HCT116 (cell line): ENCODE results near the gene NUB1. TPM values are rescaled to one million over a fixed set of nuclear protein-coding genes. Genes with fewer than 3 reads are reported as not detected.

ENCODE experiments used
- ATAC-seq: fragments of 200-7000 bp; cut with Tn5 transposase; 2 replicates; pipeline ENCODE4 v1.9.1; 2020; ENCODE audit warnings: mild to moderate bottlenecking, moderate library complexity
- BruUV-seq: library from RNA; stranded (reverse); fragments of 400-500 nt; replicated peaks from 2 replicates; lab custom pipeline; 2021; lab: Mats Ljungman, UMichigan
- CTCF ChIA-PET: fragments of 300-600 bp; sonication (Branson Sonifier 250); formaldehyde crosslinking; loops from one replicate; lab custom pipeline; 2021; ENCODE audit warnings: antibody characterized with exemption; lab: Charles Lee
- POLR2A ChIA-PET: fragments of 300-600, 350-600 bp; sonication (Branson Sonifier 250); formaldehyde crosslinking; loops from one replicate; lab custom pipeline; 2021; ENCODE audit warnings: antibody characterized with exemption; lab: Charles Lee
- RAD21 ChIA-PET, 2 experiments: fragments of 300-600 bp; sonication (Branson Sonifier 250); formaldehyde crosslinking; loops; one replicate each; lab custom pipeline; 2023; ENCODE audit warnings: low total read pairs in 2 of 2; ENCODE audit not compliant: uncharacterized antibody in 2 of 2, unreplicated experiment in 2 of 2, low non-redundant PET in 1 of 2; lab: Charles Lee
- DNase-seq: peaks from one replicate; pipeline ENCODE4 v3.0.0-alpha.2; 2010; ENCODE audit warnings: low read depth, low spot score
- H2AFZ ChIP-seq: fragments of 200-600 bp; shearing (Covaris generic), sonication (generic); 2 replicates; pipeline ENCODE4 v1.6.1; 2017; ENCODE audit warnings: low read depth, mixed run types, mixed read lengths, antibody characterized with exemption, low read length; ENCODE audit not compliant: poor library complexity, severe bottlenecking
- H3K27ac ChIP-seq: 2 replicates; pipeline ENCODE4 v1.5.1; 2012; ENCODE audit warnings: low read depth, low read length
- H3K27me3 ChIP-seq: fragments of 200-600 bp; sonication (generic); 2 replicates; pipeline ENCODE4 v1.6.1; 2016; ENCODE audit warnings: mixed run types, low read length, mixed read lengths; ENCODE audit not compliant: insufficient read depth
- H3K36me3 ChIP-seq, 2 experiments: fragments of 200-500 bp in 1 of 2; fragments of 200-600 bp in 1 of 2; sonication (Bioruptor generic) in 1 of 2; sonication (generic) in 1 of 2; 2 replicates each; pipeline versions ENCODE4 v1.5.1 to v1.6.1; 2014 to 2016; ENCODE audit warnings: low read length in 2 of 2, inconsistent platforms in 1 of 2, mixed read lengths in 1 of 2, mixed run types in 1 of 2; ENCODE audit not compliant: insufficient read depth in 2 of 2, control insufficient read depth in 1 of 2
- H3K4me1 ChIP-seq, 2 experiments: fragments of 200-600 bp in 1 of 2; sonication (generic) in 1 of 2; 2 replicates each; pipeline versions ENCODE4 v1.5.1 to v1.6.1; 2012 to 2017; ENCODE audit warnings: low read length in 2 of 2, inconsistent platforms in 1 of 2, mild to moderate bottlenecking in 1 of 2, mixed read lengths in 1 of 2, mixed run types in 1 of 2, moderate library complexity in 1 of 2; ENCODE audit not compliant: insufficient read depth in 2 of 2, control insufficient read depth in 1 of 2
- H3K4me2 ChIP-seq: fragments of 200-600 bp; sonication (generic); 2 replicates; pipeline ENCODE4 v1.6.1; 2017; ENCODE audit warnings: mixed run types, low read length, mixed read lengths
- H3K4me3 ChIP-seq, 2 experiments: fragments of 200-600 bp in 1 of 2; sonication (generic) in 1 of 2; replicated peaks in 1 of 2; 2 replicates each; pipeline ENCODE4 v1.5.1; 2011 to 2016; ENCODE audit warnings: low read length in 2 of 2, control low read depth in 1 of 2, low read depth in 1 of 2, mild to moderate bottlenecking in 1 of 2, mixed read lengths in 1 of 2, mixed run types in 1 of 2
- H3K79me2 ChIP-seq: fragments of 200-600 bp; sonication (generic); 2 replicates; pipeline ENCODE4 v1.6.1; 2017; ENCODE audit warnings: mild to moderate bottlenecking, mixed run types, low read length, moderate library complexity, mixed read lengths; ENCODE audit not compliant: insufficient read depth
- H3K9ac ChIP-seq: fragments of 200-600 bp; sonication (generic); 2 replicates; pipeline ENCODE4 v1.6.1; 2016; ENCODE audit warnings: low read length, mixed read lengths
- H3K9me2 ChIP-seq: fragments of 200-600 bp; sonication (generic), shearing (Covaris generic); 2 replicates; pipeline ENCODE4 v1.6.1; 2017; ENCODE audit warnings: mixed run types, mild to moderate bottlenecking, moderate library complexity; ENCODE audit not compliant: insufficient read depth
- H3K9me3 ChIP-seq, 2 experiments: fragments of 200-500 bp in 1 of 2; fragments of 200-600 bp in 1 of 2; sonication (Bioruptor generic) in 1 of 2; sonication (generic) in 1 of 2; 2 replicates each; pipeline ENCODE4 v1.6.1; 2014 to 2017; ENCODE audit warnings: low read length in 2 of 2, mixed read lengths in 2 of 2, inconsistent platforms in 1 of 2, low read depth in 1 of 2, mild to moderate bottlenecking in 1 of 2, mixed run types in 1 of 2, moderate library complexity in 1 of 2; ENCODE audit not compliant: control insufficient read depth in 1 of 2, insufficient read depth in 1 of 2
- H4K20me1 ChIP-seq: fragments of 200-600 bp; sonication (generic), shearing (Covaris generic); 2 replicates; pipeline ENCODE4 v1.6.1; 2017; ENCODE audit warnings: mixed run types, mild to moderate bottlenecking, moderate library complexity; ENCODE audit not compliant: insufficient read depth
- CBX3 ChIP-seq: IDR thresholded peaks from 2 replicates; pipeline ENCODE4 v1.6.1; 2012; ENCODE audit warnings: low read depth
- CTCF ChIP-seq, 3 experiments: fragments of 200-600 bp in 1 of 3; sonication (generic) in 1 of 3; IDR thresholded peaks in 2 of 3; conservative IDR thresholded peaks in 1 of 3; 2 replicates each; pipeline ENCODE4 v1.5.1; 2012 to 2017; ENCODE audit warnings: low read depth in 2 of 3, low read length in 2 of 3, antibody characterized with exemption in 1 of 3, borderline replicate concordance in 1 of 3, control low read depth in 1 of 3, mild to moderate bottlenecking in 1 of 3, mixed read lengths in 1 of 3, mixed run types in 1 of 3, moderate library complexity in 1 of 3; ENCODE audit not compliant: insufficient read depth in 1 of 3
- ELF1 ChIP-seq: IDR thresholded peaks from 2 replicates; pipeline ENCODE4 v1.6.1; 2012; ENCODE audit warnings: low read depth, borderline replicate concordance
- EZH2 ChIP-seq: fragments of 200-600 bp; sonication (generic); IDR thresholded peaks from 2 replicates; pipeline ENCODE4 v1.6.1; 2017; ENCODE audit warnings: antibody characterized with exemption, mixed run types
- EZH2phosphoT487 ChIP-seq: fragments of 200-600 bp; IDR thresholded peaks from 2 replicates; pipeline ENCODE4 v1.6.1; 2018; ENCODE audit warnings: antibody characterized with exemption, borderline replicate concordance
- FOSL1 ChIP-seq: IDR thresholded peaks from 2 replicates; pipeline ENCODE4 v1.6.1; 2012; ENCODE audit warnings: low read depth
- POLR2AphosphoS5 ChIP-seq: IDR thresholded peaks from 2 replicates; pipeline ENCODE4 v1.6.1; 2011; ENCODE audit warnings: mild to moderate bottlenecking, low read depth, low read length, moderate library complexity
- RAD21 ChIP-seq: IDR thresholded peaks from 2 replicates; pipeline ENCODE4 v1.6.1; 2012; ENCODE audit warnings: low read depth, mild to moderate bottlenecking
- REST ChIP-seq: IDR thresholded peaks from 2 replicates; pipeline ENCODE4 v1.6.1; 2012; ENCODE audit warnings: low read depth
- SIN3A ChIP-seq: IDR thresholded peaks from 2 replicates; pipeline ENCODE4 v1.6.1; 2012; ENCODE audit warnings: low read depth
- SP1 ChIP-seq: IDR thresholded peaks from 2 replicates; pipeline ENCODE4 v1.6.1; 2012; ENCODE audit warnings: low read depth
- TCF7L2 ChIP-seq: IDR thresholded peaks from 2 replicates; pipeline ENCODE4 v1.7.0; 2011; ENCODE audit warnings: borderline replicate concordance, inconsistent platforms; ENCODE audit not compliant: insufficient read depth, insufficient read length; ENCODE audit errors: extremely low read depth
- YY1 ChIP-seq: IDR thresholded peaks from 2 replicates; pipeline ENCODE4 v1.6.1; 2011; ENCODE audit warnings: low read length, low read depth, moderate library complexity, mild to moderate bottlenecking; ENCODE audit not compliant: insufficient replicate concordance; ENCODE audit errors: extremely low read depth
- ZFX ChIP-seq: fragments of 450-650 bp; IDR thresholded peaks from 2 replicates; pipeline ENCODE4 v1.6.1; 2017
- ZNF274 ChIP-seq: fragments of 200-500 bp; sonication (Bioruptor generic); IDR thresholded peaks from 2 replicates; pipeline ENCODE4 v1.6.1; 2014; ENCODE audit warnings: mild to moderate bottlenecking, low read depth, low read length, inconsistent platforms
- intact Hi-C: fragments of 100-400 bp; cut with micrococcal nuclease; formaldehyde crosslinking; loops from 2 replicates; pipeline ENCODE4 v1.10.0; 2022
- total RNA-seq: library from RNA; stranded (reverse); gene quantifications from one replicate; pipeline ENCODE4 v1.2.1, GENCODE V29; 2021; ENCODE audit not compliant: unreplicated experiment
- TF ChIP-seq, protein P1 (sequence below): IDR thresholded peaks from 2 replicates; pipeline ENCODE4 v1.6.1; 2012

NUB1 gene
- total RNA-seq, 1 experiment from 2014 or later: 44.0 TPM

- intact Hi-C loops: no loop called here
- H3K9me2 ChIP-seq: no peaks in the 10 kb centered on the region
- H3K4me1 ChIP-seq: peaks cover 6 to 7% of the 10 kb centered on the region in 2 experiments; a peak in 2 of 4 replicates
- H3K36me3 ChIP-seq: no peaks in the 10 kb centered on the region
- H3K9ac ChIP-seq: no peak overlapping the region
- RAD21 ChIA-PET: no interaction called here
- DNase-seq: no peak
- CTCF ChIA-PET: no interaction called here
- no peak for ATAC-seq
- no peak overlapping the region for H3K4me2 ChIP-seq
- H3K79me2 ChIP-seq: no peaks in the 10 kb centered on the region
- H3K27ac ChIP-seq: no peak overlapping the region
- no peaks in the 10 kb centered on the region for H4K20me1 ChIP-seq
- TF ChIP-seq RAD21 (no peak), ZNF274 (no peak), EZH2 (no peak), ELF1 (no peak), CTCF (IDR thresholded peaks at IDR 0.05 in 2 of 3, conservative IDR thresholded peaks at IDR 0.05 in 1 of 3; ENCODE audit: borderline replicate concordance in 1 of 3, insufficient read depth in 1 of 3, low read depth in 2 of 3, low read length in 2 of 3) (no peak), EZH2phosphoT487 (no peak), FOSL1 (no peak), TCF7L2 (no peak), CBX3 (no peak), SP1 (no peak), SIN3A (no peak), ZFX (no peak), REST (no peak), POLR2AphosphoS5 (no peak), YY1 (no peak)
- TF ChIP-seq, protein P1, sequence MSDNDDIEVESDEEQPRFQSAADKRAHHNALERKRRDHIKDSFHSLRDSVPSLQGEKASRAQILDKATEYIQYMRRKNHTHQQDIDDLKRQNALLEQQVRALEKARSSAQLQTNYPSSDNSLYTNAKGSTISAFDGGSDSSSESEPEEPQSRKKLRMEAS: no peak
- H3K4me3 ChIP-seq: no peak overlapping the region
- no peaks in the 10 kb centered on the region for H3K27me3 ChIP-seq
- H3K9me3 ChIP-seq: no peaks in the 10 kb centered on the region
- BruUV-seq: no TSS peak
- no peak overlapping the region for H2AFZ ChIP-seq
- POLR2A ChIA-PET: no interaction called here
Measured at GRCh38 chr7:151384776-151385625, 43.4 kb downstream of the NUB1 start.
